ENCODE measurements around the gene FAAH2.

The FAAH2 gene

GRCh38 chrX:57528670-57529255 is 242.3 kb downstream of the FAAH2 start:
- Histone ChIP-seq H3K9me3 (ENCODE audit: insufficient read depth, low read length, severe bottlenecking) (no peaks in the 10 kb centered on the region), H3K4me3 (ENCODE audit: low read depth in 1 of 2, low read length in 2 of 2) (no peak overlapping the region), H3K79me2 (ENCODE audit: insufficient read depth, low read length) (no peaks in the 10 kb centered on the region), H3K4me2 (ENCODE audit: insufficient read depth, low read length) (no peak overlapping the region), H3K4me1 (ENCODE audit: insufficient read depth, low read length) (no peaks in the 10 kb centered on the region), H2AFZ (ENCODE audit: low read depth, low read length) (no peak overlapping the region), H3K27ac (ENCODE audit: low read length) (no peak overlapping the region), H3K9ac (ENCODE audit: low read depth, low read length) (no peak overlapping the region), H3K36me3 (ENCODE audit: insufficient read depth, low read length) (no peaks in the 10 kb centered on the region), H4K20me1 (ENCODE audit: insufficient read depth, low read length) (no peaks in the 10 kb centered on the region), H3K27me3 (ENCODE audit: insufficient read depth, low read length, poor library complexity) (no peaks in the 10 kb centered on the region)
- TF ChIP-seq CTCF (IDR thresholded peaks at IDR 0.05; ENCODE audit: borderline replicate concordance, extremely low read depth, low read length, poor library complexity, severe bottlenecking) (peak; percentile 58), EZH2 (IDR thresholded peaks at IDR 0.05; ENCODE audit: borderline replicate concordance, low read depth, low read length, severe bottlenecking) (no peak)
- DNase-seq = peak; percentile 16
- ATAC-seq (ENCODE audit: insufficient read depth, low read depth) = 0 out of 3 replicates have a peak, but pooled peaks have one; percentile 42

Data from DND-41 (cell line).